Stimulated activated naive CD4-positive, alpha-beta T cell (primary cell): ENCODE data around the gene CASP12.
A peak's percentile ranks its signal among the peaks of the same experiment; 100 is the strongest.

Experiments used
- DNase-seq, 6 experiments: peaks; one replicate each; lab custom pipeline; 2025; lab: John Stamatoyannopoulos, UW

The CASP12 gene

GRCh38 chr11:104892723-104893511 is 5.3 kb downstream of the CASP12 start:
- DNase-seq: no peak

DNA sequence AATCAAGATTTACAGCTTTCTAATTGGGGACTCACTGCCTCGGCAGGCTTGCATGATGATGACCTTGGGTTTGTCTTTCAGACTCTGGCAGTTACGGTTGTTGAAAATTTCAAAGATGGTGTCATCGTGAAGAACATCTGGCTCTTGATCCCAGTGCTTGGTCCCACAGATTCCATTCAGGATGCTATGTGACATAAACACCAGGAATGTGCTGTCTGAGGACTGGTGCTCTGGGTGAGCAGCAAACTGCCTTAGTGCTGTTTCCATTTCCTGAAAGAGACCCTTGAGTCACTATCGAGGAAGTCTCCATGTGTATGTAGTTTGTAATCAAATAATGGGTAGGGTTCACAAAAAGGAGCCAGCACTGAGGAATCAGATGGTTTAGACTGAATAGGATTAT is 7.1 kb downstream of the CASP12 start:
- DNase-seq: no peak

- DNase-seq: no peak
Measured at GRCh38 chr11:104883342-104883741, 14.9 kb downstream of the CASP12 start.

DNA sequence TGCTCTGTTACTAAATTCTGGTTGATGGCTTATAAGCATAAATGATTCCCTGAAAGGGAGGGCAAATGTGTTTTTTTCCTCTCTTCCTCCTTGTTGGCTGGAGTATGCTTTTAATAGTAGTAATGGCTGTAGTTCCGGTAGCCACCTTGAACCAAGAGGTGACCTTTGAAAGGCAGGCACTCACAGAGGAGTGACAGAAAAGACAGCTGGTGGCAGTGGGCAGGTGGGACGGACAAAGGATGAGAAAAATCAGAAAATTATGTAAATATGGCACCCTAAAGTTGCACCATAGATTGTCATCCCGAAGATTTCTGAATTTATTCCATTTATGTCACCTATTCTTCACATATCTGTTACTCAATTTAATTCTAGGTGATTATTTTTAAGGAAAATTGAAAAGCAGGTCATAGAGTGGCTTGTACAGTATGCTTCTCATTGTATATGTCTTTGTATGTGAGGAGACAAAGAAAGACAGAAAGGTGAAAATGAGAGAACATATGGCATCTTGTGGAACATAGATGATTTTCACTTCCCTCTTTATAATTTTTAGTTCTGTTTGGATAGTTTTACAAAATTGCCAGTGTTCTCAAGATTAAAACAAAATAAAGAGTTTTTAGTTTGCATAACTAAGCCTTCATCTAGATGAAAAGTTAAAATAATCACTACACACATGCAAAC is 17.0 kb downstream of the CASP12 start:
- DNase-seq: no peak

DNA sequence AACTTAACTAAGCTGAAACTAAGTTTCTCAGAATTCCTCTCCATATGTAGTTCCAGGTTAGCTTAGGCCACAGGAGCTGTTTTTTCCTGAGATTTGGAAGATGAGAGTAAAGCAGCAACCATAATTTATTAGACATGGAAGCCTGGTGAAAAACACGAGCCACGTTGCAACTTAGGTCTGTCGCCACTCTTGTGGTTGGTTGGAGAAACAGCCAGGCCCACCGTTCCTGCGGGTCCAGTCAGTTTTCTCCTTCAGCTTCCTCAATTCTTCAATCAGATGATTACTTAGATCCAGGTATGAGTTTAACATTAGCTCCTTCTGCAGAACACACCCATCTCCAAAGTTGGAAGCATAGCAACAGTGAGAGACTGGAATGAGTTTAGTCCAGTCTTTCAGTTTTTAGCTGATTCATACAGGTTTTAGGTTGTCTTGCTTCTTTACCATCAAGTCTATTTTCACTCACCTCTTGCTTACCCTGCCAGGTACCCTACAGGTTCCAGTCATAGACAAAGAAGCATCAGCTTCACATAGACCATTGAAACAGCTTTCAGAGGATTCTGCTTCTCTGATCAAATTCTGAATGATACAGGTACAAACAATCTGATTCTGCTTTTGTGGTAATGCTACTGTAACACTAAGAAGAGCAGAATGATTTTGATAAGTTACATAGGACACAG is 18.6 kb downstream of the CASP12 start:
- no peak for DNase-seq

GRCh38 chr11:104876861-104877431 is 21.3 kb downstream of the CASP12 start:
- peak in 3 of 6 experiments; percentile 24 to 38 (median 28) for DNase-seq

- no peak for DNase-seq
Measured at GRCh38 chr11:104876324-104876723, 21.9 kb downstream of the CASP12 start.

GRCh38 chr11:104873252-104873651 is 25.0 kb downstream of the CASP12 start:
- no peak for DNase-seq

DNA sequence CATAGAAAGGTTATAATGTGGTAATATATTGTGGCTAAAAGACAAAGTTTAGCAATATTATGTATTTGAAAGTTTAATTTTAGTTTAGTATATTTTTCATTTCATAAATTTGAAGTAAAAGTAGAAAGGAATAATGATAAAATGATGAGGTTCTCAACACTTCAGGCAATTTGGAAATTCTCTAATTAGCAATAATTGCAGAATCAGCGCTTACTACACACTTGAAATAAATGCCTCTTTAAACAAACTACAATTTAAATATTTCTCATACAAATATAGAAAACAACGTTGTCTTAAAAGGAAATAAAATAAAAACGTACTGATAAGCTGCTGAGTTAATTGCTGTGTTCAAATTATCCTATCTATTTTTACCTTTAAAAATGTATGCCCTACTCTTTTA is 25.9 kb downstream of the CASP12 start:
- no peak for DNase-seq

DNA sequence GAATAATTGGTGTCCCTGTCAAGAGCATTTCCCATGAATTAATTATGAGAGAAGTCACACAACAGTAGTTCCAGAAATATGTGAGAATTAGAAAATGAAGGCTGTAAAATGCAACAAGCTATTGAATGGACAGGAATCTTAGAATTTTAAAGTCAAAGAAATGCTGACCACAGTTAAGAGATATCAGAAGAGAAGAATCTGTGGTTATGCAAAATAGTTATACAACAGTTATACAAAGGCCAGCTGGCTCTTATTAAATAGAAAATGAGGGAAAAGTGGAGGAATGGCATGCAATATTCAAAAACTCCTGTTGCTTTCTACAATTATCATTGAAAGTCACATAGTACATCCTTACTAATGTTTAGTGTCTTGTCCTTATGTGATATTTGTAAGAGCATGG is 27.4 kb downstream of the CASP12 start:
- no peak for DNase-seq

- no peak for DNase-seq
Measured at GRCh38 chr11:104866815-104867214, 31.4 kb downstream of the CASP12 start.

DNA sequence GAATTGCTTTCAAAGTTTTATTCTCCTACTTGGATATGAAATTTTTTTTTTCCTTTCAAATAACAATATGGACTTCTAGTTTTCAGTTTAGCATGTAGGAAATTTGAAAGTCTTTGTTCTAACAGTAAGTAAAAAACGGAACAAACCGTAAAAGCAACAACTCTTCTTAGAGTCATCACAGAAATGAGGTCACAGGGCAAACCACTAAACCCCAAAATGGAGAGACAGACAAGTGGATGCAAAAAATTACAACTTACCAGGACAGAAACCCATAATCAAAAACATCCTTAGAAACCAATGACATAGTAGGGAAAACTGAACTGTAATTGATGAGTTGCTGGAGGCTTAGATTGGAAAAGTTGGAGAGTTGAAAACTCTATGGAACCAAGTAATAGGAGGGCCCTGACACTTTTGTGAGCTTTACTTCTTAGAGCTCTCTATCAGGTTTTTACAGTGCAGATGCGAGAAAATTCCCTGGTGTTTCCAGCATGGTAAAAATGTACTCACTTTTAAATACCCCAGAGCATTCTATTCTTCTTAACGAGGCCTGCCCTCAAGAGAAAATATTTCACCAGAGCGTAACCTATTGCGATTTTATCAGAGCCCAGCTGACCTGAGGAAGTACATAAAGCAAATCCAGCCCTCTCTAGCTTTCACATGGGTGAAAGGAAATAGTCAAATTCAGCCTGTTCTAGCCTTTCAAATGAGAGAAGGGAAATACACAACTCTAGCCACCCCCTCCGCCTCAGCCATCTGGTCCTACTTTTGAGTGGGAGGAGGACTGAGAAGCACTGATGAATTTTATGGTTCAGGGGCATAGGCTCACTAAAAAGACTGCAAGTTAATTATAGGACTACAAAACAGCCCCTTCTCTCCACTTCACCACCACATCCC is 39.1 kb downstream of the CASP12 start:
- no peak for DNase-seq

- no peak for DNase-seq
Measured at GRCh38 chr11:104856607-104857006, 41.7 kb downstream of the CASP12 start.

GRCh38 chr11:104855965-104856364 is 42.3 kb downstream of the CASP12 start:
- DNase-seq: no peak

DNA sequence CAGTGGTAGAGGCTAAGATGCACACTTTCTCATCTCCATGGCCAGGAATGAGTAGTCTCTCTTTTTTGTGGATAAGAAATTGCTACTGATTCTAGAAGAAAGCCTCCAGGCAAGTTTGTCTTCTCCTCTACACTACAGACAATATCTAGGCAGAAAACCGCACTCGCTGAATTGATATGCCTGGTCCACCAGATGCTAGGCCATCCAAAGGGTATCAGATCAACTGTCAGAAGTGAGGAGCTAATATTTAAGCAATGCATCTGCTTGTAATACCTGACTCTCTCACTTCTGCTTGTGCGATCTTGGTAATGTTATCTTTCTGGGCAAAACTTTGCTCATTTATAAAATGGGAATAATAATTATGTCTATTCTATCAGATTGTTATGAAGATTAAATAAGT is 45.0 kb downstream of the CASP12 start:
- no peak for DNase-seq

DNA sequence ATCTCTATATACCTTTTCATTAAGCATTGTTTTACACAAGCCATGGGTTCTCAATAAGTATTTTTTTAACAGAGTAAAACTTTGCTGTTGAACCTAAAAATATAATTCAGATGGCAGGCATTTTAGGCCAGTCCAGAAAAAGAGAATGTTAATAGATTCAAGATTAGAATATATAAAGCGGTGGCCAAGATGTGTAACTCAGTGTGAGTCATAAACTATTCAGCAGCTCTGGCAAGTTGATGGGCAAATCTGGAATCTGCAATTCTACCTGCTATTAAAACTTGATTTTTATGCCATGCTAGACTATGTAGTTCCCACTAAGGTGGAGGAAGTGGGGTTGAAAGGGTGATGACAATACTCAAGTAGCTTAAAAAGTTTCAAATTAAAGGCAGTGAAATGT is 45.4 kb downstream of the CASP12 start:
- no peak for DNase-seq

DNA sequence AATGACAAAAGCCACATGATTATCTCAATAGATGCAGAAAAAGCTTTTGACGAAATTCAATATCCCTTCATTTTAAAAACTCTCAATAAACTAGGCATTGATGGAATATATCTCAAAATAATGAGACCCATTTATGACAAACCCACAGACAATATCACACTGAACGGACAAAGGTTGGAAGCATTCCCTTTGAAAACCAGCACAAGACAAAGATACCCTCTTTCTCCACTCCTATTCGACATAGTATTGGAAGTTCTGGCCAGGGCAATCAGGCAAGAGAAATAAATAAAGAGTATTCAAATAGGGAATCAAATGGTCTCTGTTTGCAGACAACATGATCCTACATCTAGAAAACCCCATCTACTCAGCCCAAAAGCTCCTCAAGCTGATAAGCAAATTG is 52.0 kb downstream of the CASP12 start:
- DNase-seq: no peak

- no peak for DNase-seq
Measured at GRCh38 chr11:104844451-104844850, 53.8 kb downstream of the CASP12 start.

GRCh38 chr11:104843150-104843836 is 55.0 kb downstream of the CASP12 start:
- no peak for DNase-seq

- no peak for DNase-seq
Measured at GRCh38 chr11:104841973-104842525, 56.2 kb downstream of the CASP12 start.

DNA sequence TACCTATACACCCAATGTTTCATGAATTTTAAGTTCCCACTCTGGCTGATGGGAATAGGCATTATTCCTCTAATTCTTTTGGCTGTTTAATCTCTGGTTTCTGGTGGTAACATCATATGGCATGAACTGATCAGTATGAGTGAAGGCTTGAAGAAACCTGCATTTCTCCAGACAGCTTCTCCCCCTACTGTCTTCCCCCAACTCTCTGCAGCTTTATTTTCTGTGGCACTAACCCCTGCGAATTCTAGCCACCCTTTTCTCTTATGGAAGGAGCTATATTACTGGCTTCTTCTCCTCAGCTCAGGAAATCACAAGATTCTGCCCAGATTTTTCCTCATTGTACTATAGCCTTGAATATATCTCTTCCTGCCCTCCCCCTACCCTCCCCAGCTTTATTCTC is 57.1 kb downstream of the CASP12 start:
- DNase-seq: no peak
